IPS-18a (cell line): ENCODE data around the gene ENPEP.
"Not testable (repeated sequence)": the region's sequence is repeated elsewhere in the genome, so short reads cannot be mapped to it uniquely, and the experiment has no call there.

Experiments used
- H3K27ac ChIP-seq: one replicate; pipeline ENCODE4 v1.5.1; 2013; ENCODE audit warnings: low read length
- H3K27me3 ChIP-seq: one replicate; pipeline ENCODE4 v1.6.1; 2013; ENCODE audit warnings: mild to moderate bottlenecking, low read length; ENCODE audit not compliant: control insufficient read depth, insufficient read depth
- H3K36me3 ChIP-seq: one replicate; pipeline ENCODE4 v1.6.1; 2013; ENCODE audit warnings: low read depth, low read length; ENCODE audit not compliant: control insufficient read depth
- H3K4me1 ChIP-seq: one replicate; pipeline ENCODE4 v1.6.1; 2013; ENCODE audit warnings: low read depth, low read length; ENCODE audit not compliant: control insufficient read depth
- H3K4me3 ChIP-seq: one replicate; pipeline ENCODE4 v1.5.1; 2013; ENCODE audit warnings: low read length
- H3K9ac ChIP-seq: one replicate; pipeline ENCODE4 v1.6.1; 2013; ENCODE audit warnings: mild to moderate bottlenecking, low read length, moderate library complexity
- H3K9me3 ChIP-seq: one replicate; pipeline ENCODE4 v1.6.1; 2013; ENCODE audit warnings: low read depth, low read length; ENCODE audit not compliant: control insufficient read depth

Gene ENPEP

GRCh38 chr4:110467400-110467799, 8.6 kb upstream of the ENPEP start:
- H3K4me1 ChIP-seq = peaks cover 2% of the 10 kb centered on the region
- no peak overlapping the region for H3K4me3 ChIP-seq
- H3K27ac ChIP-seq = no peak overlapping the region
- peaks cover 7% of the 10 kb centered on the region for H3K9me3 ChIP-seq
- no peaks in the 10 kb centered on the region for H3K27me3 ChIP-seq
- H3K36me3 ChIP-seq = no peaks in the 10 kb centered on the region
- H3K9ac ChIP-seq = no peak overlapping the region

- no peak overlapping the region for H3K9ac ChIP-seq
- H3K4me1 ChIP-seq = peaks cover 24% of the 10 kb centered on the region
- H3K4me3 ChIP-seq = no peak overlapping the region
- H3K36me3 ChIP-seq = no peaks in the 10 kb centered on the region
- H3K9me3 ChIP-seq = peaks cover 7% of the 10 kb centered on the region
- no peaks in the 10 kb centered on the region for H3K27me3 ChIP-seq
- H3K27ac ChIP-seq = peak overlapping the region; percentile 12
Measured at GRCh38 chr4:110472583-110473329, 3.2 kb upstream of the ENPEP start.

DNA sequence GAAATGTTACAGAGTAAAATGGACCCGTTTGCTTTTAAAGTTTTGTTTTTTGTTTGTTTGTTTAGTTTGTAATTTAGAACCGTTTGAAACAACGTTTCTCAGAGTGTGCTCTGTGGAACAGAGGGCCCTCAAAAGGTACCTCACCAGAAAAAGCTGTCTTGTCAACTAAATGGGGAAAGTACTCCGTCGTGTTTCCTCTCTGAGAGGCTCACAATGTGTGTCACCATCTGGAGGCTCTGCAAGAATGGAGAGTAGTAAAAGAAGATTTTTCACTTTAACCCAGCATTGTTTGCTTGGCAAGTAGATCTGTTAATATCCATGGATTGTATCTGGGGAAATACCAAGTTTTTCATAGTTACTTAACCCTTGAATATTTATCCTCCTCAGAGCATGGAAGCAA, 1.5 kb upstream of the ENPEP start:
- no peaks in the 10 kb centered on the region for H3K36me3 ChIP-seq
- H3K9ac ChIP-seq = no peak overlapping the region
- H3K4me3 ChIP-seq = no peak overlapping the region
- H3K4me1 ChIP-seq = peaks cover 24% of the 10 kb centered on the region
- peaks cover 2% of the 10 kb centered on the region for H3K9me3 ChIP-seq
- H3K27ac ChIP-seq = no peak overlapping the region
- no peaks in the 10 kb centered on the region for H3K27me3 ChIP-seq

- H3K4me3 ChIP-seq, H3K9ac ChIP-seq, H3K36me3 ChIP-seq, H3K27me3 ChIP-seq, H3K27ac ChIP-seq, H3K9me3 ChIP-seq: not testable (repeated sequence)
- peaks cover 24% of the 10 kb centered on the region for H3K4me1 ChIP-seq
Measured at GRCh38 chr4:110475080-110475479, 875 bp upstream of the ENPEP start.

GRCh38 chr4:110477836-110478235, 1.9 kb downstream of the ENPEP start:
- Histone ChIP-seq H3K27ac (no peak overlapping the region), H3K27me3 (no peaks in the 10 kb centered on the region), H3K4me3 (no peak overlapping the region), H3K36me3 (no peaks in the 10 kb centered on the region), H3K9me3 (no peaks in the 10 kb centered on the region), H3K9ac (no peak overlapping the region), H3K4me1 (peaks cover 20% of the 10 kb centered on the region)

GRCh38 chr4:110480031-110480549, 4.1 kb downstream of the ENPEP start:
- no peak overlapping the region for H3K27ac ChIP-seq
- H3K4me3 ChIP-seq = no peak overlapping the region
- H3K36me3 ChIP-seq = no peaks in the 10 kb centered on the region
- no peaks in the 10 kb centered on the region for H3K9me3 ChIP-seq
- H3K4me1 ChIP-seq = peaks cover 10% of the 10 kb centered on the region
- no peaks in the 10 kb centered on the region for H3K27me3 ChIP-seq
- H3K9ac ChIP-seq = no peak overlapping the region

DNA sequence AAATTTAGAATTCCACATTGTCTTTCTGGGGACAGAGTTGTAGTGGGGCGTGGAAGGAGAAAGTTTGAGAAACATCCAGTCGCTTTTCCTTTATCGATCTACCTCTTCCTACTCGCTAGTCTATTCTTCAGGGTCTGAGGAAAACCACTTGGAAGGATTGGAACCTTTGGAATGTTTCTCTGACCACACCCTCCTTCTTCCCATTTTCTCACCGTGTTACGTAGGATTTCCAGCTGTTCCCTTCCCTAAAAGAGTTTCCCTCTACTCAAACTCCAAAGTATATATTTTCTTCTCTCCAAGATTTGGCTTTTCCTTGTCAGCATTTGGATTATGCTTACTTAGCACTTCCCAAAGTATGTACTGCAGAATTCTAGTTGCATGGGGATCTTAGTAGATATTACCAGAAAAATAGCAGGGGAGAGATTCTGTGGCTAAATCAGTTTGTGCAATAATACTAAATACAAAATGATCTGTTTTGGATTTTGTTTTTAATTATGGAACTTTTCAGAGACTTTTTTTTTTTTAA, 4.9 kb downstream of the ENPEP start:
- no peak overlapping the region for H3K4me3 ChIP-seq
- no peaks in the 10 kb centered on the region for H3K9me3 ChIP-seq
- H3K27me3 ChIP-seq = no peaks in the 10 kb centered on the region
- H3K9ac ChIP-seq = no peak overlapping the region
- H3K27ac ChIP-seq = no peak overlapping the region
- H3K36me3 ChIP-seq = no peaks in the 10 kb centered on the region
- H3K4me1 ChIP-seq = peaks cover 7% of the 10 kb centered on the region

DNA sequence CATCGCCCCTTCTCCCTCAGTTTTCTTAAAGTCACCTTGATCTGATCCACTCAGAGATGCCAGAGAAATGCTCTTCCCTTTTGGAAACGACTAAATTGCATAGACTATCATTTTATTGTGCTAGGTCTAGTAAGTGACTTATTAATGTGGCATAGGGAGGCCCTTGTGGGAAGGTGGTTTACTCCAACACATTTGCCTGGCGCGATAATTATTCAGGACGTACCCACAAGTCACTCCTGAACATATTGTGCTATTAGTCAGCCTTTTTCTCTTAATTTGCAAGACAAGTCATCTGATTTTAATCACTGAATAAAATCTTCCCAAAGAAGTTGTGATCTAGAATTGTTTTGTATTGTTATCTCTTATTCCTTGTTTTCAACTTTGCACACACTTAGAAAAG, 7.6 kb downstream of the ENPEP start:
- H3K4me1 ChIP-seq = peaks cover 19% of the 10 kb centered on the region
- no peak overlapping the region for H3K9ac ChIP-seq
- H3K27ac ChIP-seq = no peak overlapping the region
- no peaks in the 10 kb centered on the region for H3K27me3 ChIP-seq
- H3K9me3 ChIP-seq = no peaks in the 10 kb centered on the region
- H3K4me3 ChIP-seq = no peak overlapping the region
- no peaks in the 10 kb centered on the region for H3K36me3 ChIP-seq

DNA sequence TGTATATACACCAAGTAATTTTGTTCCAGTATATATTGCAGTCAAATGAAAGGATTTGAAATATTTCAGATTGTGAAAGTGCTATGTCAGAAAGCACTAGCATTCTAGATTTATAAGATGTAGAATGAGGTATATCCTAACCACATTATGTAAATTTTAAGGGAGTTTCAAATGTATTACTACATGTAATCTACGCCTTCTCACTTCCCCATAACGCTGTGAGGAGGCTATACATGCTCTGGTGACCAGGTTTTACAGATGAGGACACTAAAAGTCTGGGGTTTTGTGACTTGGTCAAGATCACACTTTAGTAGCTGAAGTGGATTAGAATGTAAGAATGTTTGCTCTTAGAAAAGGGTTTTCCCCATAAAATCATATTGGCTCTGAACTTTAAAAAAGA, 8.1 kb downstream of the ENPEP start:
- H3K4me1 ChIP-seq = peaks cover 23% of the 10 kb centered on the region
- no peak overlapping the region for H3K27ac ChIP-seq
- H3K4me3 ChIP-seq = no peak overlapping the region
- H3K27me3 ChIP-seq = no peaks in the 10 kb centered on the region
- H3K9ac ChIP-seq = no peak overlapping the region
- H3K36me3 ChIP-seq = no peaks in the 10 kb centered on the region
- no peaks in the 10 kb centered on the region for H3K9me3 ChIP-seq

DNA sequence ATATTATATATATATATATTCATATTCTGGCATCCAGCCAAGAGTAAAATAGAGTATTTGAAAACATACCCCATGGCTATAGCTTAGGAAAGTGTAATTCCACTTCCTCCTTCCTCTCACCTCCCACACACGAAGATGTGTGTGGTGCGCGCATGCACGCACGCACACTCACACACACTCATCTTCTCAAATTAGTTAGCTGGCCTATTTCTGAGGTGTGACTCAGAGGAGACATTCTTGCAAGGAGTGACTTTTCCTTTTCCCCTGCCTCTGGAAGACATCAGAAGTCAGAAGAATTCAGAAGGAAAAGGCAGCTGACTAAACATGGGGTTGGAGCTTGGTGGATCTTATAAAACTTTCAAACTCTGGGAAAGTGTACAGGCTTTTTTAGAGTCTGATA, 8.8 kb downstream of the ENPEP start:
- Histone ChIP-seq H3K9ac (no peak overlapping the region), H3K27ac (no peak overlapping the region), H3K9me3 (no peaks in the 10 kb centered on the region), H3K36me3 (no peaks in the 10 kb centered on the region), H3K27me3 (no peaks in the 10 kb centered on the region), H3K4me3 (no peak overlapping the region), H3K4me1 (peaks cover 23% of the 10 kb centered on the region)

DNA sequence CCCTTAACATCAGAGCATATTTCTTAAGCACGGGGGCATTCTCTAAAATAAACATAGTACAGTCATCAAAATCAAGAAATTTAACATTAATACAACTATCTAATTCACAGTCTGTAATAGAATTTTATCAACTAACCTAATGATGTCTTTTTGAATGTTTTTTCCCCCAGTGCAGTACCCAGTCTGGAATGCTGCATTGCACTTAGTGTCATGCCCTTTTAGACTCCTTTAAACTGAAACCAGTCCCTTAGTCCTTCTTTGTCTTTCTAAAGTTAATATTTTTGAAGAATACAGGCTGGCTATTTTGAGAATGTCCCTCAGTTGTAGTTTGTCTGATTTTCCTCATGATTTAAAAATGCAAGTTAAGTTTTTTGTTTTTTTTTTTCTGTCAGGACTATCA, 9.5 kb downstream of the ENPEP start:
- H3K4me1 ChIP-seq = peaks cover 23% of the 10 kb centered on the region
- H3K9ac ChIP-seq = no peak overlapping the region
- no peaks in the 10 kb centered on the region for H3K9me3 ChIP-seq
- H3K27ac ChIP-seq = no peak overlapping the region
- H3K36me3 ChIP-seq = no peaks in the 10 kb centered on the region
- no peak overlapping the region for H3K4me3 ChIP-seq
- H3K27me3 ChIP-seq = no peaks in the 10 kb centered on the region

DNA sequence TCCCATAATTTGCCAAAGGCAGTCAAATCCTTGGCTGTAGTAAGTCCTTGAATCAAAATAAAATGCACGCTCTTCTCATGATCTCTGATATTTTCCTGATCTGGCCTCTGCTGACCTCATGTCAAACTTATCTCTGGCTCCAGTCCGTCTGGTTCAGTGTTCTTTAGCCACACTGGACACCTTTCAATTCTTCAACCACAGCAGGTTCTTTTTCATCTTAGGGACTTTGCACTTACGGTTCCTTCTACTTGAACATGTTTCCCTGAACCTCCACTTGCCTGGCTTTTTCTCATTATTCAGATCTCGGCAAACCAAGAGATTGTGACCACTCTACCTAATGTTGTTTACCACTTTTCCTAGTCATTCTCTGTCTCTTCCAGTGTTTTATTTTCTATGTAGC, 10.3 kb downstream of the ENPEP start:
- H3K27me3 ChIP-seq = no peaks in the 10 kb centered on the region
- peaks cover 20% of the 10 kb centered on the region for H3K4me1 ChIP-seq
- H3K27ac ChIP-seq = no peak overlapping the region
- no peak overlapping the region for H3K4me3 ChIP-seq
- no peak overlapping the region for H3K9ac ChIP-seq
- H3K36me3 ChIP-seq = no peaks in the 10 kb centered on the region
- no peaks in the 10 kb centered on the region for H3K9me3 ChIP-seq
